Measurements from ENCODE around the gene CRIP3.
A peak's percentile ranks its signal among the peaks of the same experiment; 100 is the strongest.

CRIP3 gene

GRCh38 chr6:43271103-43271815 lies 37.4 kb downstream of the CRIP3 start:
- DNase-seq, result no peak

- no peak for DNase-seq
These were observed 39.2 kb downstream of the CRIP3 start for GRCh38 chr6:43269273-43270007.

GRCh38 chr6:43268782-43269272 lies 39.8 kb downstream of the CRIP3 start:
- no peak for DNase-seq

- DNase-seq, result no peak
These were observed 40.3 kb downstream of the CRIP3 start for GRCh38 chr6:43268355-43268700.

DNA sequence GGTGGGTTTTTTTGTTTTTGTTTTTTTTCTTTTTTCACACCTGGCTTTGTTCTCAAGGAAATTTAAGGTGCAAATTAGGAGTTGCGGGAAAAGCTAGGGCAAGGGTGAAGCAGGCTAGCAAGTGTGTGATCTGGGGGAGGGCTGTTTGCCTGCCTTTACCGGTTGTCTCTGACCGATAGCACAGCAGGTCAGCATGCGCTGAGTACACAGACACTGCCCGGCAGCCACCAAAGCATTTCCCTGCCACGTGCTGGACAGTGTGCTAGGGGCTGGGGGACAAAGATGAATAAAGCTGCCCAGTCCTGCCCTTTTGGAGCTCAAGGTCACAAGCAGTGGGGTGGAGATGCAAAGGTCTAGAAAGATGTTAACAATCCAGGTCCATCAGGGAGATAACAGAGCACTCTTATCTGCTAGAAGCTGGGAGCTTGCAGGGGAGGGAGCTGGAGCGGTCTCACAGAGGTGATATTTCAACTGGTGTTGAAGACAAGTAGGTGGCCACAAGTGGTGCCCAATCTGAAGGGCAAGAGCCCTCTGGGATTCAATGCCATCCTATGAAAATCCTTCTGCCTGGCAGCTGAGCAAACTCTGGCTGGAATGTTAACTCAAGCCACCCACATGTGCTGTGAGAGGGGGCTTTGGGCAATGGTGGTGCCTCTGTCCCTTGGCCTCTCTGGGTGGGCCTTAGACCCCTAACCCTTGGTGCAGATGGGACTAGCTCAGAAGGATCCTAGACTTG lies 40.8 kb downstream of the CRIP3 start:
- no peak for DNase-seq

DNA sequence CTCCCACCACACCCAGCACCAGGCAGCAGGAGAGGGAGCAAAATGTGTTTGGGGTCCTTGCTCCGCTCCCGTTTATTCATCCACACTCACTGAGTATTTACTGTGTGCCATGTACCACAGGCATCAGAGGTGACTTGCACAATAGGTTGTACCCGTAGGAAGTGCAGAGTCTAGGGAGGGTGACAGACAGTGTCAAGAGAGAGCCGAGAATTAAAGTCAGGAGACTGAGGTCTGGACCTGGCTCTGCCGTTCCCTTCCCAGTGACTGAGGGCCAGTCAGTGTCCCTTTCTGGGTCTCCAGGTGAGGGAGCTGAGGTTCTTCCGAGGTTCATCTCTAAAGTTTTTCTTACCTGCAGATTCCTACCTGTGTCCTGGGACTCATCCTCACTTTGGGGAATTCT lies 43.1 kb downstream of the CRIP3 start:
- no peak for DNase-seq

DNA sequence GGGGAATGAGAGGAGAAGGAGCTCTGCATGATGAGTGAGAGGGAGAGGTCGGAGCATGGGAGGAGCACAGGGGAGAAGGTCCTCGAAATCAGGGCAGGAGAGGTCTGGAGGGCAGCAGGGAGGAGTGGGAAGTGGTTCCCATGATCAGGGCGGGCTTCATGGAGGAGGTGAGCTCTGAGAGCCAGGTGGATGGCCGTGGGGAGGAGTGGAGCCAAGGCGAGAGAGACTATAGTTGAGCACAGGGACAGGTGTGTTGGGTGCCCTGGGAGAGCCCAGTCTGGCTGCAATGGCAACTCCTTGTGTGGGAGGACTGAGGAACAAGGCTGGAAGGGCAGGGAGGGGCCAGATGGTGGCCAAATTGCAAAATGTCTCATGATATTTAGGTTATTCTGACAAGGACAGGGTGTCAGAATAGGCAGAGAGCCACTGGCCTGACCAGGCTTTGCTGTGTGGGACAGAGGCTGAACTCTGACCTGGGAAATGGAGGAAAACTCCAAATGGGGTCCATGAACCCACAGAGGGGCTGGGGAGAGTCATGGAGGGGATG lies 44.0 kb downstream of the CRIP3 start:
- no peak for DNase-seq

DNA sequence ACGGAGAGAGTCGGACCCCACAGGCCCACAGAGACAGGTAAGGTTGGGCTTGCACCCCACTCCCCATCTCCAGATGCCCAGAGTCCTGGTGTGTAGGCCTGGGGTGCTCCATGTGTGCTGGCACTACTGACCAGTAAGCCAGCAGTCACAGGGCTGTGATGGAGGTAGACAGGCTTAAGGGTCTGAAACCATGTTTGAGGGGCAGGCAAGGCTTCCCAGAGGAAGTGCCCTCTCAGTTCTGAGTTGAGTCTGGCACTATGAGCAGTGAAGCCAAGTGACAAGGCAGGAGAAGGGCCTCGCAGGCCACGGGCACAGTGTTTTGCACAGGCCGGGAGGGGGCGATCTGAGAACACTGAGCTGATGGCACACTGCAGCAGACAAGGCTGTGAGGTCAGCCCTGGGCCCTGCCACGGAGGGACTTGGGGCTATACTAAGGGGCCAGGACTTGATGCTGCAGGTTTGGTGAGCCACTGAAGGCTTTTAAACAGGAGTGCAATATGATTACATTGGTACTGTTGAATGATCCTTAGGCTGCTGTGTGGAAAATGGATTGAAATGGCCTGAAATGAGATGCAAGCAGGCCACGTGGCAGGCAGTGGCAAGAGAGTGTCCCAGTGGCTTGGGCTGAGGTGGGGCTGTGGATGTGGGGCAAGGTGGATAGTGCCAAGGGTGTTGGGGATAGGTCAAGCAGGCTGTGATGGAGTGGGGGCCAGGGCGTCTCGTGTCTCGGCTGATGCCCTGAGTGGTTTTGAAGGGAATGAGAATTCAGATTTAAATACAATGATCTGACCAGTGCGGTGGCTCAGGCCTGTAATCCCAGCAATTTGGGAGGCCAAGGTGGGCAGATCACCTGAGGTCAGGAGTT lies 45.1 kb downstream of the CRIP3 start:
- peak; percentile 77 for DNase-seq

DNA sequence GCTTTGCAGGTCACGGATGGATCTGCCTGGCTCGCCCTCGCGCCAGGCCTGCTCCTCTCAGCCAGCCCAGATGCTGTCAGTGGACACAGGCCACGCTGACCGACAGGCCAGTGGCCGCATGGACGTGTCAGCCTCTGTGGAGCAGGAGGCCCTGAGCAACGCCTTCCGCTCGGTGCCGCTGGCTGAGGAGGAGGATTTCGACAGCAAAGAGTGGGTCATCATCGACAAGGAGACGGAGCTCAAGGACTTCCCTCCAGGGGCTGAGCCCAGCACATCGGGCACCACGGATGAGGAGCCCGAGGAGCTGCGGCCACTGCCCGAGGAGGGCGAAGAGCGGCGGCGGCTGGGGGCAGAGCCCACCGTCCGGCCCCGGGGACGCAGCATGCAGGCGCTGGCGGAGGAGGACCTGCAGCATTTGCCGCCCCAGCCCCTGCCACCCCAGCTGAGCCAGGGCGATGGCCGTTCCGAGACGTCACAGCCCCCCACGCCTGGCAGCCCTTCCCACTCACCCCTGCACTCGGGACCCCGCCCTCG lies 45.8 kb downstream of the CRIP3 start:
- DNase-seq, result no peak

DNA sequence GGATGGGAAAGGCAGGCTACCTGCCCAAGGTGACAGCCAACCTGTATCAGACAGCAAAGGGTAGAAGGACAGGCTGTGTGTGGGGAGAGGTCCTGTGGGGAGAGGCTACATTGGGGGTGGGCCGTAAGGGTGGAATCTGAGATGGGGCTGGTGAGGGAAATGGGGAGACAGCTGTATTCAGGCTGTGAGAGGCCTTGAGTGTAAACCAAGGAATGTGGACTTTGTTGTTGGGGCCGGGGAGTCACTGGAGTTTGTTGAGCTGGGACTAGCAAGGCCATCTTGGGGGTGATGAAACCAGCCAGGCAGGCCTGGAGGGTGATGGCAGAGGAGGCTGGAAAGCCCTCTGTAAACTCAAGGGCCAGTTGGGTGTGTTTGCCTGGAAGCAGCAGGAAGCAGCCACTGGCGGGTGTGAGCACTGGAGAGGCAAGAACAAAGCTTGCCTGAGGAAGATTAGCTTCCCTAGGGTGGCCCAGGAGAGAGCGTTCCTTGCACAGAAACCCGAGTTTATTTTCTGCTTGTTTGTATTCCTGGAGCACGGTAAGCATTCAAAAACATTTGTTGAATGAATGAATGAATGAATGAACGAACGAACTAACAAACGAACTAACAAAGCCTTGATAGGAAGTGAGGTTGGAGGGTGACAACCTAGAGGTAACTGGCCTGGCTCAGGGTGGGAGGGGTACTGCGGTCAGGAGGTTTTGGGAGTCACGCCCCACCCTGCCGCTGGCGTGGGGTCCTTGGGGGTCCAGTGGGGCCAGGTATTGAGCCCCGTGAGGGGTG lies 46.4 kb downstream of the CRIP3 start:
- DNase-seq, result no peak

- no peak for DNase-seq
These were observed 47.4 kb downstream of the CRIP3 start for GRCh38 chr6:43261198-43261597.

DNA sequence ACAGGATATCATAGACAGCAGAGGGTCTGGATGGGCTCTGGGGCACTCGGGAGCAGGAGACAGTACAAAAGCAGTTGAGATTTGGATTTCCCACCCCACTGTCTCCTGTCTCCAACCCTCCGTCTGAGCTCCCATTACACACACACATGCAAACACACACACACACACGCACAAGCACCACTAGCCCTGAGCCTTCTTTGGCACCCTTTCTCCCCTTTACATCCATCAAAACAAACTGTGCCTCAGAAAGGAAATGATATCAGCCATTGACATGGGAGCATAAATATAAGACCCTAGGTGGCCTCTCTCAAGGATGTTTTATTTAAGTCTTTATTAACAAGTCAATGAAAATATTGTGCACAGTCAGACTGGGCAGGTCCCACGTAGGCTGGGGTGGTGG lies 47.8 kb downstream of the CRIP3 start:
- DNase-seq, result no peak

DNA sequence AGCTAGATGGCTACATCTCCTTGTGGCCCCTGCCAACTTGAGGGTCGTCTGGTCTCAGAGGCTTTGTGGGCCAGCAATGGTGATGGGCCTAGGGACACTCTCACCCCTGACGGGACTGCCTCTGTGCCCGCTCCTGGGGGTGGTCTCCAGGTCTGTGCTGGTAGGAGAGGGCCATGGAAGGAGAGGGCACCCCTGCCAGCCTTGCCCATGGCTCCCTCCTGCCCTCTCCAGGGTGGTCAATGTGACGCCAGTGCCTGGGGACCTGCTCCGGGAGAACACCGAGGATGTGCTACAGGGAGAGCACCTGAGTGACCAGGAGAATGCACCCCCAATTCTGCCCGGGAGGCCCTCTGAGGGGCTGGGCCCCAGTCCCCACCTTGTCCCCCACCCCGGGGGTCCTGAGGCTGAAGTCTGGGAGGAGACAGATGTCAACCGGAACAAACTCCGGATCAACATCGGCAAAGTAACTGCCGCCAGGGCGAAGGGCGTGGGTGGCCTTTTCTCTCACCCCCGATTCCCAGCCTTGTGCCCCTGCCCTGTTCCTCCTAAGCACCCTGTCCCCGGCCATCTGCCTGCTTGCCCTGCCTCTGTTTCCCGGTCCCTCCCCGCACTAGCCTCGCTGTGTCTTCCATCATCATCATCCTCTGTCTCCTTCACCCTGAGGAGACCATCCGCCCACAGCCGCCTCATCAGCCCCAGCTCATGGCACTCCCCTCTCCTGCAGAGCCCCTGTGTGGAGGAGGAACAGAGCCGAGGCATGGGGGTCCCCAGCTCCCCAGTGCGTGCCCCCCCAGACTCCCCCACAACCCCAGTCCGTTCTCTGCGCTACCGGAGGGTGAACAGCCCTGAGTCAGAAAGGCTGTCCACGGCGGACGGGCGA lies 49.6 kb downstream of the CRIP3 start:
- DNase-seq, result no peak

GRCh38 chr6:43258180-43258579 lies 50.4 kb downstream of the CRIP3 start:
- no peak for DNase-seq

- DNase-seq, result no peak
These were observed 51.1 kb downstream of the CRIP3 start for GRCh38 chr6:43257367-43258145.

DNA sequence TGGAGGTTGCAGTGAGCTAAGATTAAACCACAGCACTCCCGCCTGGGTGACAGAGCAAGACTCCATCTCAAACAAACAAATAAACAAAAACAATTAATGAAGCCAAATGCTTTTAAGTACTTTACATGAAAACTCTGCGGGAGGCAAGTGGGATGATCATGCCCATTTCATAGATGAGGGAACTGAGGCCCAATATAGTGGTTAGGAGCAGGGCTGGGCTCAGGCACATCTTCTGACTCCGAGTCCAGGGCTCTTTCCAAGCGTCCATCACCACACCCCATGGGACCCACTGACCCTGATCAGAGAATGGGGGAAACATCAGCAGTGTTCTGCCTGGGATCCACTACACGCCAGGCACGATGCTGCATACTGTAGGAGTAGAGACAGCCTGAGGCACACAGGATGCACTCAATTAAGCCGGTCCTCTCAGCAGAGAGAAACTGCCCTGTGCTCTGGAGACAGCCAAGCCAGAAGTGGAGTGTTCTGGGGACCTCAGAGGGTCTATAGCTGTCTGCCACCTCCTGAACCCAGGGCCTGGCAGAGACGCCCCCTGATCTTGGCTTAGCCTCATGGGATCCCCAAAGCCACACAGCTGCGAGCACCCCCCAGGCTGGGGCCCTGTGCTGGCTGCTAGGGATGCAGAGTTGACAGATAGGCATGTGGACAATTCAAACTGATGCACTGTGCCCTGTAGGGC lies 51.8 kb downstream of the CRIP3 start:
- DNase-seq, result no peak
